ENCODE results near the gene SCAPER. TPM values are rescaled to one million over a fixed set of nuclear protein-coding genes. Genes with fewer than 3 reads are reported as not detected.
"Not testable (repeated sequence)": the region's sequence is repeated elsewhere in the genome, so short reads cannot be mapped to it uniquely, and the experiment has no call there.

SCAPER gene
- polyA plus RNA-seq, 4 donors = 8.1 to 25.9 (median 14.0) TPM

DNA sequence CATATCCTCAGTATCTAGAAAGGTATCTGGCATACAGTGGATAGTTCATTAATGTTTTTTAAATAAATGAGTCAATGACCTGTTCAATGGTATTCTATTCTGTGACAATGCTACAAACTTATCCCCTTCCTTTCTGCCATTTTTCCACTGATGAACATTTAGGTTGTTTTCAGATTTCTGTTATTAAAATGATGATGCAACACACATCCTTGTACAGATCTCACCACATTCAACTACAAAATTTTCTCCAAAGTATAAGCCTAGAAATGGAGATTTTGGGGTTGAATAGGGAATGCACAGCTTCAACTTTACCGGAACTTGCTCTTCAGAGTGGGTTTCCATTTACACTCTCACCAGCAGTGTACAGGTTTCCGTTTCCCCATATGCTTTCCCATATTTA, 358.3 kb downstream of the SCAPER start:
- no peak for DNase-seq
- peaks cover 0 to 1% (median 0%) of the 10 kb centered on the region in 3 donors for H3K36me3 ChIP-seq (ENCODE audit: control insufficient read depth in 3 of 3, insufficient read depth in 2 of 3, low read depth in 1 of 3, low read length in 3 of 3)
- no peak for FAIRE-seq
- no peak overlapping the region for H3K4me3 ChIP-seq (ENCODE audit: low read depth in 1 of 3, low read length in 3 of 3)
- WGBS, 3 donors = 95 to 97% (median 95%) methylated on average over 2 of the region's 2 CpGs
- no peaks in the 10 kb centered on the region for H3K4me1 ChIP-seq (ENCODE audit: control insufficient read depth in 3 of 3, insufficient read depth in 2 of 3, low read depth in 1 of 3, low read length in 2 of 3)
- no peak overlapping the region for H3K27ac ChIP-seq (ENCODE audit: low read depth in 1 of 3, low read length in 2 of 3)
- no peaks in the 10 kb centered on the region for H3K27me3 ChIP-seq (ENCODE audit: control insufficient read depth in 3 of 3, insufficient read depth in 3 of 3, low read length in 3 of 3)
- no peaks in the 10 kb centered on the region for H3K9me3 ChIP-seq (ENCODE audit: control insufficient read depth in 2 of 2, insufficient read depth in 1 of 2, low read depth in 1 of 2, low read length in 1 of 2)

DNA sequence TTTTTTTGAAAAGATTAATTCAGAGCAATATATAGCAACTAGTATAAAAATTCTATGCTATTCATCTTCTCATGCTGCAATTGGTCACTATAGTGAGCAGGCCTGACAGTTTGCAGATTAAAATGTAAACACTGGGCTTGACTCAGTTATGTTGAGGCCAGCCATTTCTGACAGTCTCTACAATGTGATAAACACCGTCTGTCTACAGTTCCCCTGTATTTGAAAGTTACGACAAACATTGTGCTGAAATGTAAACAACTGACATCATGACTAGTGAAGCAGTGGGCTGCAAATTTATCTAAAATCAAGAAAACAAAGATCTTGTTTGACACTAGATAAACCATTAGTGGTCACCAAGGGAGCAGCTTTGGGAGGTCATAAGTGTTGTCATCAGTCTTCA, 371.1 kb downstream of the SCAPER start:
- H3K4me1 ChIP-seq (ENCODE audit: control insufficient read depth in 3 of 3, insufficient read depth in 2 of 3, low read depth in 1 of 3, low read length in 2 of 3) = peaks cover 0 to 8% (median 0%) of the 10 kb centered on the region in 3 donors
- no peak overlapping the region for H3K27ac ChIP-seq (ENCODE audit: low read depth in 1 of 3, low read length in 2 of 3)
- no peak overlapping the region for H3K4me3 ChIP-seq (ENCODE audit: low read depth in 1 of 3, low read length in 3 of 3)
- no peaks in the 10 kb centered on the region for H3K27me3 ChIP-seq (ENCODE audit: control insufficient read depth in 3 of 3, insufficient read depth in 3 of 3, low read length in 3 of 3)
- H3K36me3 ChIP-seq (ENCODE audit: control insufficient read depth in 3 of 3, insufficient read depth in 2 of 3, low read depth in 1 of 3, low read length in 3 of 3) = no peaks in the 10 kb centered on the region
- 70 to 87% (median 83%) methylated on average over 2 of the region's 2 CpGs for WGBS, 3 donors
- FAIRE-seq (no peak), DNase-seq (peak in 1 of 2 donors; percentile 13)
- H3K9me3 ChIP-seq (ENCODE audit: control insufficient read depth in 2 of 2, insufficient read depth in 1 of 2, low read depth in 1 of 2, low read length in 1 of 2) = no peaks in the 10 kb centered on the region

DNA sequence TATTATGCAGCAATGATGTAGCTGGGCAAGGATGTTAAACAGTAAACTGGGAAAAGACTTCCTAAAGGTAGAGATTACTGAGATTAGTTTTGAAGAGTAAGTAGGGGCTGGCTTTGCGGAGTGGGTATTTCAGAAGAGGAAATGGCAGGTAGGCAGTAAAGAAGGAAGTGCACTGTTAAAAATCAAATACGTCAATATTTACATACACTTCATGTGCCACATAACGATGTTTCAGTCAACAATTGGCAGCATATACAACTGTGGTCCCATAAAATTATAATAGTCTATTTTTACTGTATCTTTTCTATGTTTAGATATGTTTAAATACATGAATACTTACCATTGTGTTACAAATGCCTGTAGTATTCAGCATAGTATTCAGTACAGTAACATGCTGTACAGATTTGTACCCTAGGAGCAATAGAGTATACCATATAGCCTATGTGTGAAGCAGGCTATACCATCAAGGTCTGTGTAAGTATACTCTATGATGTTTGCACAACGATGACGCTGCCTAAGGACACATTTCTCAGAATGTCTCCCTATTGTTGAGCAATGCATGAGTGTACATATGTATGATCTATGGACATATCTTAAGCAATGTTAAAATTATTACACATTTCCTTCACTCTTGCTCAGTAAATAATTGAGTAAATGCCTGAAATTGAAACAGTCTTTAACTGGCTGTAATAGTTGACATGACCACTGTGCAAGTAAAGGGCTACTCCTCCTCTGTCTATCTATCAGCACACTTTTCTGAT, 371.9 kb downstream of the SCAPER start:
- WGBS, 3 donors = 25 to 53% (median 48%) methylated on average over 5 of the region's 5 CpGs
- FAIRE-seq = no peak
- no peaks in the 10 kb centered on the region for H3K27me3 ChIP-seq (ENCODE audit: control insufficient read depth in 3 of 3, insufficient read depth in 3 of 3, low read length in 3 of 3)
- H3K4me1 ChIP-seq (ENCODE audit: control insufficient read depth in 3 of 3, insufficient read depth in 2 of 3, low read depth in 1 of 3, low read length in 2 of 3) = peaks cover 0 to 8% (median 0%) of the 10 kb centered on the region in 3 donors
- peak; percentile 45 to 58 for DNase-seq
- no peak overlapping the region for H3K4me3 ChIP-seq (ENCODE audit: low read depth in 1 of 3, low read length in 3 of 3)
- H3K27ac ChIP-seq (ENCODE audit: low read depth in 1 of 3, low read length in 2 of 3) = peak overlapping the region in 1 of 3 donors; percentile 2
- no peaks in the 10 kb centered on the region for H3K36me3 ChIP-seq (ENCODE audit: control insufficient read depth in 3 of 3, insufficient read depth in 2 of 3, low read depth in 1 of 3, low read length in 3 of 3)
- no peaks in the 10 kb centered on the region for H3K9me3 ChIP-seq (ENCODE audit: control insufficient read depth in 2 of 2, insufficient read depth in 1 of 2, low read depth in 1 of 2, low read length in 1 of 2)

GRCh38 chr15:76529911-76530310, 375.2 kb downstream of the SCAPER start:
- Histone ChIP-seq H3K4me3 (ENCODE audit: low read depth in 1 of 3, low read length in 3 of 3) (no peak overlapping the region), H3K27me3 (ENCODE audit: control insufficient read depth in 3 of 3, insufficient read depth in 3 of 3, low read length in 3 of 3) (no peaks in the 10 kb centered on the region), H3K4me1 (ENCODE audit: control insufficient read depth in 3 of 3, insufficient read depth in 2 of 3, low read depth in 1 of 3, low read length in 2 of 3) (peaks cover 0 to 8% (median 0%) of the 10 kb centered on the region in 3 donors), H3K36me3 (ENCODE audit: control insufficient read depth in 3 of 3, insufficient read depth in 2 of 3, low read depth in 1 of 3, low read length in 3 of 3) (no peaks in the 10 kb centered on the region), H3K27ac (ENCODE audit: low read depth in 1 of 3, low read length in 2 of 3) (no peak overlapping the region), H3K9me3 (ENCODE audit: control insufficient read depth in 2 of 2, insufficient read depth in 1 of 2, low read depth in 1 of 2, low read length in 1 of 2) (no peaks in the 10 kb centered on the region)
- no peak for DNase-seq
- FAIRE-seq = no peak
- 94 to 99% (median 98%) methylated on average over 3 of the region's 3 CpGs for WGBS, 3 donors

DNA sequence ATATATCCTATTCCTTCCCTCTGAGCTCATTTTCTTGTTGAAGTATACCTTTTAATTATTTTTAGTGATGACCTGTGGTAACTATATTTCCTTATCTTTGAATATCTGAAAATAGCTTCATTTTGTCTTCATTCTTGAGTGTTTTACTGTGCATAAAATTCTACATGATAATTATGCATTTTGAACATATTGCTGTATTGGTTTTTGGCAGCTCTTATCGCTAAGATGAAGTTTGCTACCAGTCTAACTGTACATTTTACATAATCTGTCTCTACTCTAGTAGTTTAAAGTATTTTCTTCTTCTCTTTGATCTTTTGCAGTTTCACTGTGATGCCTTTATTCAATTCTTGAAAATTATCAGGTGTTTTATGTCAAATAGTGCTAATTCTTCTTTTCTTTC, 379.0 kb downstream of the SCAPER start:
- Histone ChIP-seq H3K27ac (ENCODE audit: low read depth in 1 of 3, low read length in 2 of 3) (no peak overlapping the region), H3K9me3 (ENCODE audit: control insufficient read depth in 2 of 2, insufficient read depth in 1 of 2, low read depth in 1 of 2, low read length in 1 of 2) (no peaks in the 10 kb centered on the region), H3K27me3 (ENCODE audit: control insufficient read depth in 3 of 3, insufficient read depth in 3 of 3, low read length in 3 of 3) (no peaks in the 10 kb centered on the region), H3K36me3 (ENCODE audit: control insufficient read depth in 3 of 3, insufficient read depth in 2 of 3, low read depth in 1 of 3, low read length in 3 of 3) (no peaks in the 10 kb centered on the region), H3K4me3 (ENCODE audit: low read depth in 1 of 3, low read length in 3 of 3) (no peak overlapping the region), H3K4me1 (ENCODE audit: control insufficient read depth in 3 of 3, insufficient read depth in 2 of 3, low read depth in 1 of 3, low read length in 2 of 3) (no peaks in the 10 kb centered on the region)
- WGBS, 3 donors = 97 to 100% (median 97%) methylated on average over 1 of the region's 1 CpG
- no peak for FAIRE-seq
- DNase-seq = no peak

DNA sequence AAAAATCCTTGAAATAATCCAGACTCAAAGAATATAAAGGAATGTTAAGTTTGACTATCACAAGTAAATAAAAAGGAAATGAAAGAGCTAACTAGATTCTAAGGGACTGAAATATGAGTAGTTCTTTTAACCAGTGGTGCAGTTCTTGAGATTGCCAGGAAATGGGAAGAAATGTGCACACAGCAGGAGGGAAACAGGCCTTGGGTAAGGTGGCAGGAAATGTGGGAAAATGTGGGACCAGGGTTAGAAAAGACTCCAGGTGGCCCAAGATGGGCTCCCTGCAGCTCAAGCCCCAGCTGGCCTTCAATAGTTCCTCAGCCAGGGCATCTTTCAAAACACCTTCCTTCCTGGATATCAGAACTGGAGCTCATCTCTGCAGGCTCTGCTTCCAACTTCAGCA, 387.2 kb downstream of the SCAPER start:
- FAIRE-seq (no peak), DNase-seq (no peak)
- no peaks in the 10 kb centered on the region for H3K9me3 ChIP-seq (ENCODE audit: control insufficient read depth in 2 of 2, insufficient read depth in 1 of 2, low read depth in 1 of 2, low read length in 1 of 2)
- H3K36me3 ChIP-seq (ENCODE audit: control insufficient read depth in 3 of 3, insufficient read depth in 2 of 3, low read depth in 1 of 3, low read length in 3 of 3) = no peaks in the 10 kb centered on the region
- no peak overlapping the region for H3K27ac ChIP-seq (ENCODE audit: low read depth in 1 of 3, low read length in 2 of 3)
- no peak overlapping the region for H3K4me3 ChIP-seq (ENCODE audit: low read depth in 1 of 3, low read length in 3 of 3)
- peaks cover 0 to 13% (median 4%) of the 10 kb centered on the region in 3 donors for H3K4me1 ChIP-seq (ENCODE audit: control insufficient read depth in 3 of 3, insufficient read depth in 2 of 3, low read depth in 1 of 3, low read length in 2 of 3)
- H3K27me3 ChIP-seq (ENCODE audit: control insufficient read depth in 3 of 3, insufficient read depth in 3 of 3, low read length in 3 of 3) = no peaks in the 10 kb centered on the region

DNA sequence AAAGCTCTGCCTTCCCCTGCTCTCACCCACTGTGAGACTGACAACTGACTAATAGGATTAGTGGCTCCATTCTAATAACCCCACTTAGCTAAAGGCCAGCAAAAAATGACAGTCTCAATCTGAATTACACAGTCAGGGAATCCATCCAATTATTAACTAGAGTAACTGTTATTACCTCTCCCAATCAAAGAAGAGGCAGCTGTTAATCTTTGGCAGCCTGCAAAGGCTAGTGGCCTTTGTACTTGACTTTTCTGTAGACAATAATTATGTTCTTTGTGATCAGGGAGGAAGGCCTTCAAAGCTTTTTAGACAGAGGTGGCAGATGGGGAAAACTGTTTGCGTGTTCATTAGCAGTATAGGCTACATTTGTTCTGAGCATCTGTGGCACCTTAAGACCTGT, 390.9 kb downstream of the SCAPER start:
- Histone ChIP-seq H3K27me3 (ENCODE audit: control insufficient read depth in 3 of 3, insufficient read depth in 3 of 3, low read length in 3 of 3) (no peaks in the 10 kb centered on the region), H3K27ac (ENCODE audit: low read depth in 1 of 3, low read length in 2 of 3) (peak overlapping the region in 1 of 3 donors; percentile 29), H3K4me3 (ENCODE audit: low read depth in 1 of 3, low read length in 3 of 3) (no peak overlapping the region), H3K36me3 (ENCODE audit: control insufficient read depth in 3 of 3, insufficient read depth in 2 of 3, low read depth in 1 of 3, low read length in 3 of 3) (no peaks in the 10 kb centered on the region), H3K9me3 (ENCODE audit: control insufficient read depth in 2 of 2, insufficient read depth in 1 of 2, low read depth in 1 of 2, low read length in 1 of 2) (no peaks in the 10 kb centered on the region), H3K4me1 (ENCODE audit: control insufficient read depth in 3 of 3, insufficient read depth in 2 of 3, low read depth in 1 of 3, low read length in 2 of 3) (peaks cover 0 to 17% (median 4%) of the 10 kb centered on the region in 3 donors)
- FAIRE-seq (no peak), DNase-seq (peak; percentile 74 to 85)
- 13 to 67% (median 38%) methylated on average over 1 of the region's 1 CpG for WGBS, 3 donors

- Histone ChIP-seq H3K27ac (ENCODE audit: low read depth in 1 of 3, low read length in 2 of 3) (no peak overlapping the region), H3K4me1 (ENCODE audit: control insufficient read depth in 3 of 3, insufficient read depth in 2 of 3, low read depth in 1 of 3, low read length in 2 of 3) (peaks cover 0 to 17% (median 4%) of the 10 kb centered on the region in 3 donors), H3K9me3 (ENCODE audit: control insufficient read depth in 2 of 2, insufficient read depth in 1 of 2, low read depth in 1 of 2, low read length in 1 of 2) (no peaks in the 10 kb centered on the region), H3K36me3 (ENCODE audit: control insufficient read depth in 3 of 3, insufficient read depth in 2 of 3, low read depth in 1 of 3, low read length in 3 of 3) (no peaks in the 10 kb centered on the region), H3K27me3 (ENCODE audit: control insufficient read depth in 3 of 3, insufficient read depth in 3 of 3, low read length in 3 of 3) (no peaks in the 10 kb centered on the region), H3K4me3 (ENCODE audit: low read depth in 1 of 3, low read length in 3 of 3) (no peak overlapping the region)
- DNase-seq (no peak), FAIRE-seq (no peak)
- WGBS, 3 donors = 76 to 86% (median 80%) methylated on average over 2 of the region's 2 CpGs
Observed at GRCh38 chr15:76512971-76513370, 392.2 kb downstream of the SCAPER start.

DNA sequence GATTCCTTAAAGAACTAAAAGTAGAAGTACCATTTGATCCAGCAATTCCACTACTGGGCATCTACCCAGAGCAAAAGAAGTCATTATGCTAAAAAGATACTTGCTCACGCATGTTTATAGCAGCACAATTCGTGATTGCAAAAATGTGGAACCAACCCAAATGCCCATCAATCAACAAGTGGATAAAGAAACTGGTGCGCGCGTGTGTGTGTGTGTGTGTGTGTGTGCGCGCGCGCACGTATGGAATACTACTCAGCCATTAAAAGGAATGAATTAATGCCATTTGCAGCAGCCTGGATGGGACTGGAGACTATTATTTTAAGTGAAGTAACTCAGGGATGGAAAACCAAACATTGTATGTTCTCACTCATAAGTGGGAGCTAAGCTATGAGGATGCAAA, 394.5 kb downstream of the SCAPER start:
- WGBS, 3 donors = 95 to 99% (median 98%) methylated on average over 10 of the region's 10 CpGs
- FAIRE-seq = not testable (repeated sequence)

More for the DNA sequence above, 394.5 kb downstream of the SCAPER start:
- H3K4me3 ChIP-seq (ENCODE audit: low read depth in 1 of 3, low read length in 3 of 3); H3K9me3 ChIP-seq (ENCODE audit: control insufficient read depth in 2 of 2, insufficient read depth in 1 of 2, low read depth in 1 of 2, low read length in 1 of 2); H3K27ac ChIP-seq (ENCODE audit: low read depth in 1 of 3, low read length in 2 of 3); H3K27me3 ChIP-seq (ENCODE audit: control insufficient read depth in 3 of 3, insufficient read depth in 3 of 3, low read length in 3 of 3); H3K36me3 ChIP-seq (ENCODE audit: control insufficient read depth in 3 of 3, insufficient read depth in 2 of 3, low read depth in 1 of 3, low read length in 3 of 3); DNase-seq: not testable (repeated sequence)
- peaks cover 0 to 17% (median 4%) of the 10 kb centered on the region in 3 donors for H3K4me1 ChIP-seq (ENCODE audit: control insufficient read depth in 3 of 3, insufficient read depth in 2 of 3, low read depth in 1 of 3, low read length in 2 of 3)

Data from small intestine (tissue), 7 donors.